SK-N-SH treated with all-trans-retinoic acid at 6 μM for 48 hours (cell line): ENCODE measurements around the gene CELSR2.

Source experiments
- ATAC-seq: fragments of 200-7000 bp; cut with Tn5 transposase; 3 replicates; pipeline ENCODE4 v1.9.1; 2020; ENCODE audit warnings: mild to moderate bottlenecking, moderate library complexity
- ARNTL ChIP-seq: fragments of 450-650 bp; formaldehyde crosslinking; IDR thresholded peaks from 2 replicates; pipeline ENCODE4 v1.5.0; 2020; ENCODE audit warnings: low read depth, mild to moderate bottlenecking, moderate library complexity, borderline replicate concordance
- CREB5 ChIP-seq: fragments of 250-450 bp; sonication (Bioruptor Pico); IDR thresholded peaks from 2 replicates; pipeline ENCODE4 v1.5.1; 2020; ENCODE audit warnings: low read depth, mild to moderate bottlenecking, moderate library complexity
- CSRNP3 ChIP-seq: fragments of 250-450 bp; sonication (Bioruptor Pico); IDR thresholded peaks from 2 replicates; pipeline ENCODE4 v1.5.1; 2021; ENCODE audit warnings: mild to moderate bottlenecking, moderate library complexity
- ESRRG ChIP-seq: fragments of 250-450 bp; sonication (Bioruptor Pico); IDR thresholded peaks from 2 replicates; pipeline ENCODE4 v1.6.1; 2021; ENCODE audit warnings: mild to moderate bottlenecking
- GLIS3 ChIP-seq: fragments of 250-450 bp; sonication (Bioruptor Pico); IDR thresholded peaks from 2 replicates; pipeline ENCODE4 v1.5.0; 2020; ENCODE audit warnings: mild to moderate bottlenecking, moderate library complexity
- ISL1 ChIP-seq: fragments of 250-450 bp; sonication (Bioruptor Pico); IDR thresholded peaks from 2 replicates; pipeline ENCODE4 v2.1.2; 2022; ENCODE audit warnings: mild to moderate bottlenecking, moderate library complexity
- OSR1 ChIP-seq: fragments of 250-450 bp; sonication (Bioruptor Pico); IDR thresholded peaks from 2 replicates; pipeline ENCODE4 v1.8.0; 2022; ENCODE audit warnings: moderate library complexity, mild to moderate bottlenecking, inconsistent platforms
- PPARA ChIP-seq: fragments of 250-450 bp; sonication (Bioruptor Pico); IDR thresholded peaks from 2 replicates; pipeline ENCODE4 v1.5.0; 2020; ENCODE audit warnings: mild to moderate bottlenecking, borderline replicate concordance
- RARB ChIP-seq: fragments of 250-450 bp; sonication (Bioruptor Pico); IDR thresholded peaks from 2 replicates; pipeline ENCODE4 v1.8.0; 2021; ENCODE audit warnings: mild to moderate bottlenecking, moderate library complexity
- SNAI2 ChIP-seq: fragments of 250-450 bp; sonication (Bioruptor Pico); IDR thresholded peaks from 2 replicates; pipeline ENCODE4 v1.5.0; 2020; ENCODE audit warnings: mild to moderate bottlenecking, moderate library complexity
- TOX ChIP-seq: fragments of 250-450 bp; sonication (Bioruptor Pico); IDR thresholded peaks from 2 replicates; pipeline ENCODE4 v1.8.0; 2021; ENCODE audit warnings: mild to moderate bottlenecking, moderate library complexity, borderline replicate concordance
- TSHZ2 ChIP-seq: fragments of 250-450 bp; sonication (Bioruptor Pico); IDR thresholded peaks from 2 replicates; pipeline ENCODE4 v1.5.0; 2020; ENCODE audit warnings: mild to moderate bottlenecking, moderate library complexity
- ZC3H10 ChIP-seq: fragments of 250-450 bp; sonication (Bioruptor Pico); IDR thresholded peaks from 2 replicates; pipeline ENCODE4 v1.5.1; 2021; ENCODE audit warnings: mild to moderate bottlenecking, moderate library complexity
- ZFP3 ChIP-seq: fragments of 250-450 bp; sonication (Bioruptor Pico); IDR thresholded peaks from 2 replicates; pipeline ENCODE4 v1.5.0; 2020; ENCODE audit warnings: mild to moderate bottlenecking, moderate library complexity
- ZFP30 ChIP-seq: fragments of 450-650 bp; formaldehyde crosslinking; IDR thresholded peaks from 2 replicates; pipeline ENCODE4 v1.5.0; 2022; ENCODE audit warnings: mild to moderate bottlenecking, moderate library complexity
- ZNF565 ChIP-seq: fragments of 450-650 bp; formaldehyde crosslinking; conservative IDR thresholded peaks from 2 replicates; pipeline ENCODE4 v1.5.0; 2020; ENCODE audit warnings: low read depth, mild to moderate bottlenecking, moderate library complexity
- ZNF70 ChIP-seq: fragments of 450-650 bp; formaldehyde crosslinking; IDR thresholded peaks from 2 replicates; pipeline ENCODE4 v1.5.0; 2020; ENCODE audit warnings: mild to moderate bottlenecking, moderate library complexity
- ZNF8 ChIP-seq: fragments of 450-650 bp; formaldehyde crosslinking; IDR thresholded peaks from 2 replicates; pipeline ENCODE4 v1.5.0; 2020; ENCODE audit warnings: mild to moderate bottlenecking, moderate library complexity

Gene CELSR2

GRCh38 chr1:109292364-109292763 lies 43.0 kb downstream of the CELSR2 start (continued):
- TF ChIP-seq OSR1 (CRISPR knock-in tag), result no peak
- no peak for TF ChIP-seq SNAI2 (CRISPR knock-in tag)

GRCh38 chr1:109293026-109293425 lies 43.7 kb downstream of the CELSR2 start:
- no peak for ATAC-seq
- TF ChIP-seq ISL1, result no peak
- no peak for TF ChIP-seq CSRNP3
- no peak for TF ChIP-seq RARB
- TF ChIP-seq OSR1 (CRISPR knock-in tag), result no peak

- no peak for ATAC-seq
- no peak for TF ChIP-seq PPARA (CRISPR knock-in tag)
- no peak for TF ChIP-seq CREB5
- no peak for TF ChIP-seq TSHZ2 (CRISPR knock-in tag)
- TF ChIP-seq ZNF70 (CRISPR knock-in tag), result no peak
- no peak for TF ChIP-seq ISL1
- TF ChIP-seq OSR1 (CRISPR knock-in tag), result no peak
- TF ChIP-seq GLIS3 (CRISPR knock-in tag), result no peak
- no peak for TF ChIP-seq RARB
- TF ChIP-seq CSRNP3, result no peak
- TF ChIP-seq ARNTL (CRISPR knock-in tag), result no peak
- TF ChIP-seq ESRRG, result no peak
- TF ChIP-seq, all 23 proteins: peak for 0
Measured at GRCh38 chr1:109294481-109294880, 45.1 kb downstream of the CELSR2 start.

- no peak for ATAC-seq
- TF ChIP-seq SNAI2 (CRISPR knock-in tag), result no peak
- no peak for TF ChIP-seq ZC3H10 (CRISPR knock-in tag)
- no peak for TF ChIP-seq ARNTL (CRISPR knock-in tag)
- TF ChIP-seq ZFP3 (CRISPR knock-in tag), result no peak
- no peak for TF ChIP-seq ZNF565
- TF ChIP-seq ZNF70 (CRISPR knock-in tag), result no peak
- TF ChIP-seq ISL1, result no peak
- TF ChIP-seq GLIS3 (CRISPR knock-in tag), result no peak
- TF ChIP-seq TSHZ2 (CRISPR knock-in tag), result no peak
- TF ChIP-seq ZFP30 (CRISPR knock-in tag), result no peak
- TF ChIP-seq CSRNP3, result no peak
- TF ChIP-seq TOX (CRISPR knock-in tag), result no peak
- no peak for TF ChIP-seq ZNF8 (CRISPR knock-in tag)
Measured at GRCh38 chr1:109295712-109296415, 46.5 kb downstream of the CELSR2 start.
